ENCODE data around the gene IMMP2L.

IMMP2L gene

GRCh38 chr7:111138193-111138569 lies 424.1 kb downstream of the IMMP2L start:
- no peak for DNase-seq

- DNase-seq, result no peak
Measured at GRCh38 chr7:111137296-111138192, 424.7 kb downstream of the IMMP2L start.

GRCh38 chr7:111132833-111133232 lies 429.5 kb downstream of the IMMP2L start:
- no peak for DNase-seq

GRCh38 chr7:111129435-111129834 lies 432.9 kb downstream of the IMMP2L start:
- no peak for DNase-seq

- DNase-seq, result no peak
Measured at GRCh38 chr7:111126987-111127386, 435.3 kb downstream of the IMMP2L start.

GRCh38 chr7:111115966-111116365 lies 446.3 kb downstream of the IMMP2L start:
- no peak for DNase-seq

- no peak for DNase-seq
Measured at GRCh38 chr7:111113263-111114017, 448.9 kb downstream of the IMMP2L start.

GRCh38 chr7:111112439-111112838 lies 449.9 kb downstream of the IMMP2L start:
- no peak for DNase-seq

- no peak for DNase-seq
Measured at GRCh38 chr7:111108496-111108895, 453.8 kb downstream of the IMMP2L start.

GRCh38 chr7:111108000-111108399 lies 454.3 kb downstream of the IMMP2L start:
- DNase-seq, result no peak

- no peak for DNase-seq
Measured at GRCh38 chr7:111107579-111107978, 454.7 kb downstream of the IMMP2L start.

- DNase-seq, result no peak
Measured at GRCh38 chr7:111105269-111105668, 457.0 kb downstream of the IMMP2L start.

- DNase-seq, result no peak
Measured at GRCh38 chr7:111104710-111105109, 457.6 kb downstream of the IMMP2L start.

GRCh38 chr7:111103678-111104274 lies 458.5 kb downstream of the IMMP2L start:
- no peak for DNase-seq

GRCh38 chr7:111103136-111103535 lies 459.2 kb downstream of the IMMP2L start:
- DNase-seq, result no peak

- DNase-seq, result no peak
Measured at GRCh38 chr7:111101856-111102646, 460.2 kb downstream of the IMMP2L start.

GRCh38 chr7:111098926-111099250 lies 463.4 kb downstream of the IMMP2L start:
- DNase-seq, result no peak

GRCh38 chr7:111098011-111098925 lies 464.0 kb downstream of the IMMP2L start:
- peak; percentile 57 for DNase-seq

- DNase-seq, result no peak
Measured at GRCh38 chr7:111096997-111097396, 465.3 kb downstream of the IMMP2L start.

- DNase-seq, result peak; percentile 14
Measured at GRCh38 chr7:111094419-111094818, 467.9 kb downstream of the IMMP2L start.

GRCh38 chr7:111093496-111093895 lies 468.8 kb downstream of the IMMP2L start:
- no peak for DNase-seq
